Natural killer cell treated with Interleukin-12 subunit alpha and Interleukin-12 subunit beta and Interleukin-15 and Interleukin-18, amount 100 ng/mL, for 72 hours (primary cell): ENCODE results near the gene SARNP. TPM values are rescaled to one million over a fixed set of nuclear protein-coding genes. Genes with fewer than 3 reads are reported as not detected.
A peak's percentile ranks its signal among the peaks of the same experiment; 100 is the strongest.

Experiments used
- ATAC-seq, 2 donors: fragments of 150-1000 bp; cut with Tn5 transposase in 1 of 2; sonication (Bioruptor Pico), chemical (Tn5 transposase) in 1 of 2; 2 replicates each; pipeline ENCODE4 v1.10.0; 2021
- DNase-seq: peaks from one replicate; pipeline ENCODE4 v3.0.0; 2022; ENCODE audit warnings: low spot score
- H3K27ac Mint-ChIP-seq, 2 donors: 1 replicate in 1 of 2; 2 replicates in 1 of 2; pipeline ENCODE4 v1.8.0; 2022; ENCODE audit warnings: mixed read lengths in 2 of 2, mild to moderate bottlenecking in 1 of 2, moderate library complexity in 1 of 2
- H3K27me3 Mint-ChIP-seq, 2 donors: 1 replicate in 1 of 2; 2 replicates in 1 of 2; pipeline ENCODE4 v1.8.0; 2022; ENCODE audit warnings: mixed read lengths in 2 of 2
- H3K36me3 Mint-ChIP-seq: one replicate; pipeline ENCODE4 v1.8.0; 2022; ENCODE audit warnings: mixed read lengths
- H3K4me1 Mint-ChIP-seq, 2 donors: 1 replicate in 1 of 2; 2 replicates in 1 of 2; pipeline ENCODE4 v1.8.0; 2022; ENCODE audit warnings: low read depth in 2 of 2, mixed read lengths in 2 of 2, mild to moderate bottlenecking in 1 of 2
- H3K4me3 Mint-ChIP-seq: one replicate; pipeline ENCODE4 v1.8.0; 2022; ENCODE audit warnings: mixed read lengths
- H3K9me3 Mint-ChIP-seq: 2 replicates; pipeline ENCODE4 v1.8.0; 2022; ENCODE audit warnings: mixed read lengths
- total RNA-seq, 2 donors: library from RNA; stranded (reverse); gene quantifications; one replicate each; pipeline ENCODE4 v1.2.3, GENCODE V29; 2022

Gene SARNP
- total RNA-seq, 2 donors from 2014 or later: 68.0 to 74.9 TPM

DNA sequence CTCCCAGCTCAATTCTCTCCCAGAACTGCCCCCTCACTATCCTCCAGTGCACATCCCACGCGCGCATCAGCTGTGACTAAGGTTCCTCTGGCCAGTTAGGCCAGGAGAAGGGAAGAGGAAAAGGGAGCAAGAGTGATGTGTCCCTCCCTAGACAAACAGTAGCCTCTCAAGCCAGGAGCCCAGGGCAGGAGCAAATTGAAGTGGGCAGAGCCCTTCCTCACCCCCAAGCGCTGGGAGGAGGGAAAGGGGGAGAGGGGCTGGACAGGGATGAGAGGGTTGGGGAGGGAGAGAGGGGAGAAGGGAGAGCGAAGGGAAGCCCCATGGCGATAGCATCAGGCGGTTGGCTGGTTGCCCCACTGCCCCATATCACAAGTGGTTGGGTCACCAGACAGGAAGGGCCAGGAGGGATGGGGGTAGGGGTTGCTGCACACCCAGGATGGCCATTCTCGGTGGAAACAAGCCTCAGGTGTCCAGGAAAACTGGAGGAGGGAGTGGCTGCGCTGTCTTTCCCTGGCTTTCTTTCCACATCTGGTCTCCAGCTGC lies 89.8 kb downstream of the SARNP start:
- Mint-ChIP-seq H3K36me3 (no peaks in the 10 kb centered on the region), H3K27ac (peak overlapping the region; percentile 79 to 88), H3K9me3 (no peaks in the 10 kb centered on the region), H3K4me1 (peaks cover 46 to 49% of the 10 kb centered on the region in 2 donors), H3K27me3 (no peaks in the 10 kb centered on the region), H3K4me3 (peak overlapping the region; percentile 86)
- ATAC-seq (no peak), DNase-seq (no peak)

DNA sequence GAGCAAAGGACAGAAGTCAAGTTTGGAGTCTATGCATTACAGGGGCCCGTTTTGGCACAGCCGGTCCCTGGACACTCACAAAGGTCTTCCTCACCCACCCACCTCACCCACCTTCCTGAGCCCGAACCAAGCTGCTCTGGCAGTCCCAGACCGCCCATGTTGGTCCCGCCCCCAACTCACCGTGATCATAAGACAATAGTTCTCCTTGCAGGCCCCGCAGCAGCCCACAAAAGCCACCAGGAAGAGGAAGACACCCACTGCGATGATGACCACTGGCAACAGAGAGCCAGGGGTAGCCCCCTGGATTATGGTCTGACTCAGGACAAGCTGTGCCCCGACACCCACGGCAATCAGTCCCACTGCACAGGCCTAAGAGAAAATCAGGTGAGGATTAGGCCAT lies 90.6 kb downstream of the SARNP start:
- Mint-ChIP-seq H3K27me3 (no peaks in the 10 kb centered on the region), H3K4me3 (peak overlapping the region; percentile 86), H3K27ac (peak overlapping the region; percentile 79 to 88), H3K36me3 (no peaks in the 10 kb centered on the region), H3K9me3 (no peaks in the 10 kb centered on the region), H3K4me1 (peaks cover 46 to 49% of the 10 kb centered on the region in 2 donors)
- no peak for ATAC-seq
- no peak for DNase-seq

DNA sequence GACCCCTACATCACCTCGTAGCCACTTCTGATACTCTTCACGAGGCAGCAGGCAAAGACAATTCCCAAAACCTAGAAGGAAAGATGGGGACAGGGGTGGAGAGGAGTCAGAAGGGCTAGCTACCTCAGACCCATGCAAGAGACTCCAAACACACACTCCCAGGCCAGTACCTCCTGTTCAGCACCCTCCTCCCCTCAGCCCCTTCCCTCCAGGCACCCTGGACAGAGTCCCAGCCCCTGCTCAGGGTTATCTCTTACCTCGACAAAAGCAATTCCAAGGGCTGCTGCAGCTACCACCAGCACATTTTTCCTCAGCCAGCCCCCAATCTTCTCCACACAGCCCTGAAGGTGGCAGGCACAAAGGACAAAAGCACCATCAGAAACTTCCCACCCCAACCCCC lies 92.0 kb downstream of the SARNP start:
- Mint-ChIP-seq H3K9me3 (no peaks in the 10 kb centered on the region), H3K4me1 (peaks cover 42 to 57% of the 10 kb centered on the region in 2 donors), H3K27me3 (no peaks in the 10 kb centered on the region), H3K4me3 (peak overlapping the region; percentile 10), H3K36me3 (no peaks in the 10 kb centered on the region), H3K27ac (peak overlapping the region; percentile 7 to 70)
- ATAC-seq (no peak), DNase-seq (no peak)

DNA sequence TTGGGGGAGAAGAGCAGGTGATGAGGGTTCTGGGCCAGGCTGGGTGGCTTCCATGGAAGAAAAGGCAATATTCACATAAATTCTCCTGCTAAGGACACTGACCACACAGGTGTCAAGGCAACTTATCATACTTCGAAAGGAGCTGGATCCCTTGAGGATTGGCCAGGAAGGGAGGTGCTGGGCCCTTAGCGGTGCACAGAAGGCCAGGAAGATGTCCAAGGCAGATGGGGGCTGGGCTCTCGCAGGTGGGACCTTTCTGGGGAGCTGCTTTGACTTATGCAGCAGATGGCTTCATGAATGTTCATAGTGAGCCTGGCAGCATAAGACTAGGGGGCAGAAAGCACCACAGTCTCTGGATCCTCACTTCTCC lies 92.6 kb downstream of the SARNP start:
- Mint-ChIP-seq H3K4me3 (no peak overlapping the region), H3K9me3 (no peaks in the 10 kb centered on the region), H3K27me3 (no peaks in the 10 kb centered on the region), H3K4me1 (peaks cover 35 to 51% of the 10 kb centered on the region in 2 donors), H3K27ac (peak overlapping the region; percentile 7 to 70), H3K36me3 (no peaks in the 10 kb centered on the region)
- DNase-seq (no peak), ATAC-seq (no peak)

DNA sequence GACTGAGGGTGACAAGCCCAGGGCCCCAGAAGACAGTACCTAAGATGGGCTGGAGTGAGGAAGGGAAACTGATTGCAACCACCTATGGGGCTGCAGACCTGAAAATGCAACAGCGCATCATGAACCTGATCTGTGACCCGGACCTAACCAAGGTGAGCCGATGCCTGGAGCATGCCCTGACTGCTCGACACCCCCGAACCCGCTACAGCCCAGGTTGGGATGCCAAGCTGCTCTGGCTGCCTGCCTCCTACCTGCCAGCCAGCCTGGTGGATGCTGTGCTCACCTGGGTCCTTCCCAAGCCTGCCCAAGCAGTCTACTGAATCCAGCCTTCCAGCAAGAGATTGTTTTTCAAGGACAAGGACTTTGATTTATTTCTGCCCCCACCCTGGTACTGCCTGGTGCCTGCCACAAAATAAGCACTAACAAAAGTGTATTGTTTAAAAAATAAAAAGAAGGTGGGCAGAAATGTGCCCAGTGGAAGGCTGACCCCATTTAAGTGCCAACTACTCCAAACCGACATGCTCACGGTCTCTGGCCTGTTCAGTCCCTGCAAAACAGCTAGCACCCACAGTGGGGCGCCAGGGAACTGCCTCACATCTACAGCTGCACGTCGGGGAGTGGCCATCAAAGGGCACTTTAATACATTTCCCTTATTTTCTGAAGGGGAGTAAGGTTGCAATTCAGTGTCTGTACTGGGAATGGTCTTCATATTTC lies 93.1 kb downstream of the SARNP start:
- Mint-ChIP-seq H3K9me3 (no peaks in the 10 kb centered on the region), H3K4me1 (peaks cover 30 to 50% of the 10 kb centered on the region in 2 donors), H3K4me3 (no peak overlapping the region), H3K27ac (peak overlapping the region in 1 of 2 donors; percentile 7), H3K27me3 (no peaks in the 10 kb centered on the region), H3K36me3 (no peaks in the 10 kb centered on the region)
- ATAC-seq (no peak), DNase-seq (peak; percentile 72)

DNA sequence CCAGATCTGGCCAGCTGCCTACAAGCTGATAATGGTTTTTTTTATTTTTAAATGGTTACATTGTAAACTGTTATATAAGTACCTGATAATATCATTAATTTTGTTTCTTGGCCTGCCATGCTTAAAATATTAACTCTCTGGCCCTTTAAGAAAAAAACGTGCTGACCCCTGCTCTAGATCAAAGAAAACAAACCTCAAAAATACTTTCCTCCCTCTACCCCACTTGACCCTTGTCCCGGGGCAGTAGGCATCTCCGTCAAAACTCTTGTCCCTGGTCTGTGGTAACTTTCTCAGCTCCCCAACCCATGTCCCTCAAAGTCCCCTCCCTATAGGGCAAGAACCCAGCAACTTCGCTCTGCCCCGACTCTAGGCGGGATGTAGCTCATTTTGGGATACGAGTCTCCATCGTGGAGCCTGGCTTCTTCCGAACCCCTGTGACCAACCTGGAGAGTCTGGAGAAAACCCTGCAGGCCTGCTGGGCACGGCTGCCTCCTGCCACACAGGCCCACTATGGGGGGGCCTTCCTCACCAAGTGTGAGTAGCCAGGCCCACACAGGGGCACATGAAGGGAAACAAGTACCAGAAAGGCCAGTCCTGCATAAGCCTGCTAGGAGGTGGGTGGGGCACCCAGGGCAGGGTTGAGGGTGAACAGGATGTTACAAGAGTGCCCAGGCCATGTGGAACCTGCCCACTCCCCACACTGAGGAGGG lies 93.9 kb downstream of the SARNP start:
- ATAC-seq: no peak
- Mint-ChIP-seq H3K4me1 (peaks cover 29 to 47% of the 10 kb centered on the region in 2 donors), H3K27ac (peak overlapping the region in 1 of 2 donors; percentile 31)

DNA sequence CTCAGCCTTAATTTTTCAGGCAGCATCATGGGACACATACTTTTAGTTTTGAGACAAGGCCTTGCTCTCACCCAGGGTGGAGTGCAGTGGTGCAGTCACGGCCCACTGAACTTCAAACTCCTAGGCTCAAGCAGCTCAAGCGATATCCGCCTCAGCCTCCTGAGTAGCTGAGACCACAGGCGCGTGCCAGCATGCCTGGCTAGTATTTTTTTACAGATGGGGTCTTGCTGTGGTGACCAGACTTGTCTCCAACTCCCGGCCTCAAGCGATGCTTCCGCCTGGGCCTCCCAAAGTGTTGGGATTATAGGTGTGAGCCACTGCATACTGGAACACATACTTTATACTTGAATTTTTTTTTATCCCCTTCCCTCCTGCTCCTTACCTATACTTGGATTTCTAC lies 94.6 kb downstream of the SARNP start:
- H3K4me3 Mint-ChIP-seq: no peak overlapping the region
- DNase-seq (no peak), ATAC-seq (no peak)
- no peak overlapping the region for H3K27ac Mint-ChIP-seq
- no peaks in the 10 kb centered on the region for H3K27me3 Mint-ChIP-seq
- no peaks in the 10 kb centered on the region for H3K36me3 Mint-ChIP-seq
- peaks cover 33 to 54% of the 10 kb centered on the region in 2 donors for H3K4me1 Mint-ChIP-seq
- H3K9me3 Mint-ChIP-seq: no peaks in the 10 kb centered on the region

More for the DNA sequence above, 93.9 kb downstream of the SARNP start:
- Mint-ChIP-seq H3K9me3 (no peaks in the 10 kb centered on the region), H3K27me3 (no peaks in the 10 kb centered on the region), H3K4me3 (no peak overlapping the region), H3K36me3 (no peaks in the 10 kb centered on the region)
- DNase-seq: no peak

DNA sequence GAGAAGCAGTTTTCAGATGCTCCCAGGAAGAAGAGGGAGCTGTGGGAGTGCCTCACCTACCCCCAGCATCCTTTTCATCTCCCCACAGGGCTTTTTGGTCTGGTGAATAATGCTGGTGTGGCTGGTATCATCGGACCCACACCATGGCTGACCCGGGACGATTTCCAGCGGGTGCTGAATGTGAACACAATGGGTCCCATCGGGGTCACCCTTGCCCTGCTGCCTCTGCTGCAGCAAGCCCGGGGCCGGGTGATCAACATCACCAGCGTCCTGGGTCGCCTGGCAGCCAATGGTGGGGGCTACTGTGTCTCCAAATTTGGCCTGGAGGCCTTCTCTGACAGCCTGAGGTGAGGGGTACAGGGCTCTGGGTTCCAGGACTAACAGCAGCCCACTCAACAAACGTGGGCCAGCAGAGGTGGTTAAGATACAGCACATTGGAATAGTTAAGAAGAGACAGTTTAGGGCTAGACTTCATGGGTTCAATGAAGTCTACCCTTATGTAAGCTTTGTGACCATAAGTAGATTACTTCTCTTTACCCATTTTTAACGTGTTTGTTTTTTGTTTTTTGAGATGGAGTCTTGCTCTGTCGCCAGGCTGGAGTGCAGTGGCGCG lies 95.8 kb downstream of the SARNP start:
- no peak for DNase-seq
- H3K36me3 Mint-ChIP-seq: no peaks in the 10 kb centered on the region
- H3K27me3 Mint-ChIP-seq: no peaks in the 10 kb centered on the region
- H3K27ac Mint-ChIP-seq: no peak overlapping the region
- H3K4me3 Mint-ChIP-seq: no peak overlapping the region
- H3K9me3 Mint-ChIP-seq: no peaks in the 10 kb centered on the region
- ATAC-seq: no peak
- H3K4me1 Mint-ChIP-seq: peaks cover 22 to 52% of the 10 kb centered on the region in 2 donors

DNA sequence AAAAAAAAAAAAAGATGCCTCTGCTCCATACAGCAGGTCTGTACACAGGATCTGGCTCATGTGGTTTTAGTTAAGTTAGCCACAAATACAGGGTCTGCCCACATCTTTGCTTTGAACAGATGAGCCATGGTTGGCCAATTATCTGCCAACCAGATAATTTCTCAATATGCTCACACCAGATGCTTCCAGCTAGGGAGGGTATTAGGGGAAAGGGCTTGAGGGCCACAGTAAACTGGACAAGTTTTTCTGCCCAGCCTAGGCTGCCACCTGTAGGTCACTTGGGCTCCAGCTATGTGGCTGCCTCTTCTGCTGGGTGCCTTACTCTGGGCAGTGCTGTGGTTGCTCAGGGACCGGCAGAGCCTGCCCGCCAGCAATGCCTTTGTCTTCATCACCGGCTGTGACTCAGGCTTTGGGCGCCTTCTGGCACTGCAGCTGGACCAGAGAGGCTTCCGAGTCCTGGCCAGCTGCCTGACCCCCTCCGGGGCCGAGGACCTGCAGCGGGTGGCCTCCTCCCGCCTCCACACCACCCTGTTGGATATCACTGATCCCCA lies 96.6 kb downstream of the SARNP start:
- Mint-ChIP-seq H3K36me3 (no peaks in the 10 kb centered on the region), H3K4me1 (peaks cover 20 to 53% of the 10 kb centered on the region in 2 donors), H3K4me3 (no peak overlapping the region), H3K9me3 (no peaks in the 10 kb centered on the region), H3K27me3 (no peaks in the 10 kb centered on the region), H3K27ac (peak overlapping the region in 1 of 2 donors; percentile 29)
- DNase-seq (peak; percentile 71), ATAC-seq (peak; percentile 45 to 72)

DNA sequence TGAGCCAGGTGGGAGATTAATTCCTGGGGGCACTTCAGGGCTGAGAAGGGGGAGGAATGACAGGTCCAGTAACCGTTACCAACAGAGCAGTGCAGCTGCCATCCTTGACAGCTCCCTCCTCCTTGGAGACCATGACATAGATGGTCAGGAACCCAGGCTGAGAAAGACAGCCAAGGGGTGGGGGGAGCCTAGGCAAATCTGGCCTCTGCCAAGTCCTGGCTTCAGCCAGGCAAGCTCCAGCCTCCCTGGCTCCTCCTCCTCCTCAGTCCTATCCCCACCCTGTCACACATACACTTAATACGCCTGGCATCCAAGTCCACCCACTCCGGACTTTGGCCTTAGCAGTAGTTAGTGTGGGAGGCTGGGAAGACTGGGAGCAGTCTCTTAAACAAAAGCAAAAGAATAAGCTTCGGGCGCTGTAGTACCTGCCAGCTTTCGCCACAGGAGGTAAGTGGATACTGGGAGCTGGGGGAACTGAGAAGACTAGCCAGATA lies 97.4 kb downstream of the SARNP start, which contains the start of gene RDH5:
Gene RDH5, plus strand, starts transcription at position 323 of the 494 bp plus-strand sequence. CDS start 792 bp downstream, outside the sequence.
- Mint-ChIP-seq H3K9me3 (no peaks in the 10 kb centered on the region), H3K4me1 (peaks cover 20 to 51% of the 10 kb centered on the region in 2 donors), H3K4me3 (no peak within 1 kb of the TSS), H3K27me3 (no peaks in the 10 kb centered on the region), H3K36me3 (no peaks in the 10 kb centered on the region), H3K27ac (peak within 1 kb of the TSS in 1 of 2 donors; percentile 29)
- ATAC-seq: no peak
- no peak for DNase-seq

DNA sequence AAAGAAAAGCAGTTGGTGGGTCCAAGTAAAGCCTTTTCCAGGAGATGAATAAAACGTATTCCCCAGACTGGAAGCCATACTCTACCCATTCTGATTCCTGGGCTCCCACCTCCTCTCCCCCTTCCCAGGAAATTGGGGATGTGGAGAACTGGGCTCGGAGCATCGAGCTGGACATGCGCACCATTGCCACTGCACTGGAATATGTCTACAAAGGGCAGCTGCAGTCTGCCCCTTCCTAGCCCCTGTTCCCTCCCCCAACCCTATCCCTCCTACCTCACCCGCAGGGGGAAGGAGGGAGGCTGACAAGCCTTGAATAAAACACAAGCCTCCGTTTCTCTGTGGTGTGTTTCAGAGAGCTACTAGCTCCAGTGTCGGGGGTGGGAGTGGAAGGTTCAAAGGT lies 98.2 kb downstream of the SARNP start:
- Mint-ChIP-seq H3K36me3 (no peaks in the 10 kb centered on the region), H3K27ac (no peak overlapping the region), H3K4me1 (peaks cover 15 to 46% of the 10 kb centered on the region in 2 donors), H3K27me3 (no peaks in the 10 kb centered on the region), H3K4me3 (no peak overlapping the region), H3K9me3 (no peaks in the 10 kb centered on the region)
- no peak for ATAC-seq
- no peak for DNase-seq

DNA sequence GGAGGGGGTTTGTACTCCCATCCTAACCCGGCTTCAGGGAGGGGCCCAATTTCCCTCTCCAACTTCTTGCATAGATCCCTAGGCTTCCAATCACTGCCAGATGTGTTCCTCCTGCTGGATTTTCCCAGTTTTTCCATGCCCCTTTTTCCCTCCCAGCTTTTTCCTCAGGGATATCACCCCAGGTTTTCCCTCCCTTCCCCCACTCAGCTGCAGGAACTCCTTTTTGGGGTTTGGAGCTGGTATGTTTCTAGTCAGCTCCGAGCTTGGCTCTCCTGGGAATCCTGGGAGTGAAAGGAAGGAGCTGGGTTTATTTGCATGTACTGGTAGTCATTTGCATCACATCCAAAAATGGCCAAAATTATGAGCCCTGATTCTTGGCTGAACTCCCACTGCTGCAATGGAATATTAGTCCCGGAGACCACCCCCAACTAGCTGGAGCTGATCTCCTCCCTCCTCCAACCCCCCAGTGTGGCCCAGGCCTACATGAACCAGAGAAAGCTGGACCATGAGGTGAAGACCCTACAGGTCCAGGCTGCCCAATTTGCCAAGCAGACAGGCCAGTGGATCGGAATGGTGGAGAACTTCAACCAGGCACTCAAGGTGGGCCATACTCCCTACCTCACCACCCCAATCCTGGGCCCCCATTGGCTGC lies 98.8 kb downstream of the SARNP start:
- H3K36me3 Mint-ChIP-seq: no peaks in the 10 kb centered on the region
- no peaks in the 10 kb centered on the region for H3K27me3 Mint-ChIP-seq
- H3K9me3 Mint-ChIP-seq: no peaks in the 10 kb centered on the region
- H3K4me1 Mint-ChIP-seq: peaks cover 15 to 46% of the 10 kb centered on the region in 2 donors
- DNase-seq (no peak), ATAC-seq (no peak)
- H3K27ac Mint-ChIP-seq: peak overlapping the region; percentile 10 to 97
- H3K4me3 Mint-ChIP-seq: no peak overlapping the region

DNA sequence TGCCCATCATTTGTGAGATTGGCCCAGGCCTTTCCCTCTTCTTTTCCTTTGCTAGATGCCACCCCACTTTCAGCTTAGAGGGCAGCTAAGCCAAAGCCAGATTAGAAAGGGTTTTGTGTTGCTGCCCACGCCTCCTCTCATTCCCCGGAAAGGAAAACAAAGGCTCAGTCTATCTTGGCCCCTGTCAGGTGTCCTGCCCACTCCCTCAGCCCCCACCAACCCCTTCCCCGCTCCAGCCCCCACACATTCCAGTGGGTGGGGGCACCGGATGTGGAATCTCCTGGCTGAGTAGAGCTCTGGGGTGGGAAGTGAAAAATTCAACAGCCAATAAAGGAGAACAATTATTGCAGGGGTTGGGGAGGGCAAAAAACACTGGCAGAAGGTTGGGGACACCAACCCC lies 99.5 kb downstream of the SARNP start:
- DNase-seq (no peak), ATAC-seq (no peak)
- peaks cover 15 to 46% of the 10 kb centered on the region in 2 donors for H3K4me1 Mint-ChIP-seq
- no peaks in the 10 kb centered on the region for H3K27me3 Mint-ChIP-seq
- peak overlapping the region; percentile 10 to 97 for H3K27ac Mint-ChIP-seq
- H3K36me3 Mint-ChIP-seq: no peaks in the 10 kb centered on the region
- no peaks in the 10 kb centered on the region for H3K9me3 Mint-ChIP-seq
- H3K4me3 Mint-ChIP-seq: peak overlapping the region; percentile 86
